Kasumi-1 (cell line): ENCODE results near the gene DIRAS1.
A peak's percentile ranks its signal among the peaks of the same experiment; 100 is the strongest.
"Not testable (repeated sequence)": the region's sequence is repeated elsewhere in the genome, so short reads cannot be mapped to it uniquely, and the experiment has no call there.

Source experiments
- DNase-seq, 2 experiments: peaks; one replicate each; lab custom pipeline; 2025; lab: John Stamatoyannopoulos, UW

The DIRAS1 gene

DNA sequence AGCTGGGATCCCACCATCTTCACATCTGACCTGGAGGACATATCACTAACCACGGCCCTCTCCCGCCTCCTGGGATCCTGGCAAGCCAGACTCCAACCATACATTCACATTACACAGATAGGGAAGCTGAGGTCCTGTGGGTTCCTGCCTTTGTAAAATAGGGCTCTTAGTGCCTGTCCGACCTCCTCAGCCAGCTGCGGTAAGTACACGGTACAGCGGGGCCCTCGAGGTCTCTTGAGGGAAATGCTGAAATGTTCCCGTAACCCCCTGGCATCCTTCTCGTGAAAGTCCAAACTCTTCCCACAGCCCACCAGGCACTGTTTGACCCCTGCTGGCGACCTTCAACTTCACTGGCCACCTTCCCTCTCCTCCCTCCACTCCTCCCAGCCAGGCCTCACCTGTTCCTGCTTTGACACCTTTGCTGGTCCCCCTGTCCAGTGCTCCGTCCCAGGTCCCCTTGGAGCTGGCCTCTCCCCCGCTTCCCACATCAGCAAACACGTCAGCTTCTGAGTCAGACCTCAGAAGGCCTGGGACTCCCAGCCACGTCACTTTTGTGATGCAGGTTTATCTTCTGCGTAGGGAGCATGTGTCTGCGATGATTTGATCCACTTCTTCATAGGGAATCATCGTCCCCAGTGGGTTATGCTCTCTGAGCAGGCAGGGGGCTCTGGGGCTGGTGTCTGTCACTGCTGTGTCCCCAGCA lies 9.8 kb downstream of the DIRAS1 start:
- DNase-seq: peak; percentile 77 to 79

DNA sequence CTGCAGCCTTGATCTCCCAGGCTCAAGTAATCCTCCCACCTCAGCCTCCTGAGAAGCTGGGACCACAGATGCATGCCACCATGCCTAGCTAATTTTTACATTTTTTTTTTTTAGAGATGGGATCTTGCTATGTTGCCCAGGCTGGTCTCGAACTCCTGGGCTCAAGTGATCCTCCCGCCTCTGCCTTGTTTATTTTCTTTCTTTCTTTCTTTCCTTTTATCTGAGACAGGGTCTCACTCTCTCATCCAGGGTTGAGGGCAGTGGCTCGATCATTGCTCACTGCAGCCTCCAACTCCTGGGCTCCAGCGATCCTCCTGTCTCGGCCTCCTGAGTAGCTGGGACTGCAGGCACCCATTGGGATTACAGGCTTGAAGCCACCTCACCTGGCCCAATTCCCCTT lies 14.9 kb downstream of the DIRAS1 start:
- no peak for DNase-seq

DNA sequence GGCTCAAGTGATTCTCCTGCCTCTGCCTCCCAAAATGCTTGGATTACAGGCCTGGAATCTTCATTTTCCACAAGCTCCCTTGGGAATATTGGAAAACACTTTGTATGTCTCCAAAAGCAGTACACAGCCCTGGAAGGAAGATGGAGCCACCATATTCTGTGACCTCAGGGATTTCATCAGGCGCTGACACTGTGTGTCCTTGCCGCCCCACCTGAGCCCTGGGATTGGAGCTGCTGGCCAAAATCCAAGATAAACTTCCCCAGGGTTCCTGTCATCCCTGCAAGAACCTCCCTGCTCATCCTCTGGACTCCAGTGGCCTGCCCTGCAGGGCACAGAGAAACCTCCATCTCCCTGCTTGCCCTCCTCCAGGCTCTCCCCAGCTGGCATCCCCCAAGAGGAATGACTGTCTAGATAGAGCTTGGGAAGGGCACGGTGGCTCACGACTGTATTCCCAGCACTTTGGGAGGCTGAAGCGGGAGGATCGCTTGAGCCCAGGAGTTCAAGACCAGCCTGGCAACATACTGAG lies 17.4 kb downstream of the DIRAS1 start:
- DNase-seq: no peak

DNA sequence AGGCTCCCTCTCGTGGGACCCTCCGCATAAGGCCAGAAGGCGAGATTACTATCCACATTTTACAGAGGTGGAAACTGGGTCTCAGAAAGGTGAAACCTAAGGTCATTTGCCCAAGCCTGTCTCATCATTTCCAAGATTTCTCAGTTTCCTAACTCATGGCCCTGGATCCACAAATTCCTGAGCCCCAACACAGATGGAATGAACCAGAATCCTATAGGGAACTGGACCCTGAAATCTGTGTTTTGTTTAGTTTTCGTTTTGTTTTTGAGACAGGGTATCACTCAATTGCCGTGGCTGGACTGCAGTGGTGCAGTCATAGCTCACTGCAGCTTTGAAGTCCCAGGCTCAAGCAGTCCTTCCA lies 18.1 kb downstream of the DIRAS1 start:
- no peak for DNase-seq

DNA sequence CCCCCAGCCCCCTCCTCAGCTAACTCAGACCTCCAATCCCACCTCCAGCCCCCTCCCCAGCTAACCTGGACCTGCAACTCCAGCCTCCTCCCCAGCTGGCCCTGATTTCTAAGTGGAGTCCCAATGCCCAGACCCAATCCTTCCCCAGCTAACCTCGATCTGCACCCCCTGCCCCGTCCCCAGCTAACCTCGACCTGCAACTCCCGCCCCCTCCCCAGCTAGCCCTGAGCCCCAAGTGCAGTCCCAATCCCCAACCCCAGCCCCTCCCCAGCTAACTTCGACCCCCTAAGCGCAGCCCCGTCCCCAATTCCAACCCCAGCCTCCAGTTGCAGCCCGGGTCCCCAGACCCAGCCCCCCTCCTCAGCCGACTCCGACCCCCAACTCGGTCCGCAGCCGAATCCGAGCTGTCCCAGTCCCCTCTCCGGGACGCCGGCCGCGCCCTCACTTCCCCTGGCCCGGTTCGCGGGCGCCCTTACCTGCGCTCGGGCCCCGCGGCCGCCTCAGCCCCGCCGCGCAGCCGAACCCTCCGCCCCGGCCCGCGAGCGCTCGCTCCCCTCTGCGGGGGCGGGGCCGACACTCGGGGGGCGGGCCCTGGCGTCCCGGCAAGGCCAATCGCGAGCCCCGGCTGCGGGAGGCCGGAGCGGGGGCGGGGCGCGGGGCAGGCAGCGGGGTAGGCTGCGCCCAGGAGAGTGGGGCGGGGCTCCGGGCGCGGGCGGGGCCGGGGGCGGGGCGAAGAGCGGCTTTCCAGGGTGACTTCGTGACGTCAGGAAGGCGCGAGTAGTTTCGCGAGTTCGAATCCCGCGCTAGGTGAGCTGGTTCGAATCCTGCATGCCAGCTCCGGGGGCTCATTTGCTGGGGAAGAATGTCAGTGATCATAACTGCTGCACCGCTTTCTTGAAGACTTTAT lies 18.7 kb downstream of the DIRAS1 start, which contains the start of gene GNG7:
TSS of gene GNG7 (minus strand) at position 525 of the 907 bp plus-strand sequence. CDS start 182,006 bp downstream, outside the sequence.
- DNase-seq: peak; percentile 70 to 71

DNA sequence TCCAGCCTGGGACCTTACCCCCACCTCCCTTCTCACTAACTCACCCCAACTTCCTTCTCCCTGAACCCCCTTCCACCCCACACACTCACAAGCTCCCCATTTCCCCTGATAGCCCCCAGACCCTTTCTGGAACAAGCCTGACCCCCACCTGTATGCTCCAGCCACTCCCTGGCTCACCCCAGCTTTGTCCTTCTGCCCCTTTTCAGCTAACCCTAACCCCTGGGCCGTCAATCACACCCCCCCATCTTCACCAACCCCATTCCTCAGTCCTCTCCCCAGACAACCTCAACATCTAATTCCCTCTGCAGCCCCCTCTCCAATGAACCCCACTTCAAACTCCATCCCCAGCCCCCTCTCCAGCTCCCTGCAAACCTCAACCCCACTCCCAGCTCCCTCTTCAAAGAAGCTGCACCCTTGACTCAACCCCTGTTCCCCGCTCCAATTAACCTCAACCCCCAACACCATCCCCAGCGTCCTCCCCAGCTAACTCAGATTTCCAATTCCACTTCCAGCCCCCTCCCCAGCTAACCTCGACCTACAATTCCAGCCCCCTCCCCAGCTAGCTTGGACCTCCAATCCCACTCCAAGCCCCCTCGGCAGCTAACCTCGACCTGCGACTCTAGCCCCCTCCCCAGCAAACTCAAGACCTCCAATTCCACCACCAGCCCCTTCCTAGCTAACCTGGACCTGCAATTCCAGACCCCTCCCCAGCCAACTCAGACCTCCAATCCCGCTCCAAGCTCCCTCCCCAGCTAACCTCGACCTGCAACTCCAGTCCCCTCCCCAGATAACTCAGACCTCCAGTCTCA lies 19.6 kb downstream of the DIRAS1 start:
- no peak for DNase-seq

DNA sequence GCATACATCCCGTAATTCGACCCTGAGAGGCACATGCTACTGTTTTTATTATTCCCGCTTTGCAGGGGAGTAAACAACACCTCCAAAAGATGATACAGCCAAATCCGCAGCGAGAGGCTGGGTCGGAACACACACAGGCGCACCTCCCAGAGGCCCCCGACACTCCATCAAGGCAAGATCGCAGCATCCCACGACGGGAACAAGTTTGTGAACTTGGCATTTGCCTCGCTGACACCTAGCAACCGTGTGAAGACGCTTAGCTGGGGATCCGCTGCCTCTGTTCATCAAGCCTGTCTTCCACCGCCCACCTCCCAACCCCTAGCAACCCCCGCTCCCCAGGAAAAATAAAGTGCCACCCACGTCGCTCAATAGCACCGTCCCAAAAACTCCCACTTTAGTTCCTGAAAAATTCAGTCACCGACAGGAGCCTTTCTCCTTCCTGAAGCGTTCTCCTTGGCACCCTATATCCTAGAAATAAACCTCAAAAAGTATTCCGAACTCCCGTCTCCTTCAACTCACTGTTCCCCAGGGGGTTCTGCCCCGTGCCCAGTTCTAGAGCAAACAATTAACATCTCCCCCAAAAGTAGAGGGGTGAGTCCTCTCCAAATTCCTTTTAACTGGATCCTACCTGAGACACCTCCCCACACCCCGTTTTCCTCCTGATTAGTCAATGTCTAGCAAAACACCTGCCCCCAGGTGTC lies 20.4 kb downstream of the DIRAS1 start:
- DNase-seq: no peak

DNA sequence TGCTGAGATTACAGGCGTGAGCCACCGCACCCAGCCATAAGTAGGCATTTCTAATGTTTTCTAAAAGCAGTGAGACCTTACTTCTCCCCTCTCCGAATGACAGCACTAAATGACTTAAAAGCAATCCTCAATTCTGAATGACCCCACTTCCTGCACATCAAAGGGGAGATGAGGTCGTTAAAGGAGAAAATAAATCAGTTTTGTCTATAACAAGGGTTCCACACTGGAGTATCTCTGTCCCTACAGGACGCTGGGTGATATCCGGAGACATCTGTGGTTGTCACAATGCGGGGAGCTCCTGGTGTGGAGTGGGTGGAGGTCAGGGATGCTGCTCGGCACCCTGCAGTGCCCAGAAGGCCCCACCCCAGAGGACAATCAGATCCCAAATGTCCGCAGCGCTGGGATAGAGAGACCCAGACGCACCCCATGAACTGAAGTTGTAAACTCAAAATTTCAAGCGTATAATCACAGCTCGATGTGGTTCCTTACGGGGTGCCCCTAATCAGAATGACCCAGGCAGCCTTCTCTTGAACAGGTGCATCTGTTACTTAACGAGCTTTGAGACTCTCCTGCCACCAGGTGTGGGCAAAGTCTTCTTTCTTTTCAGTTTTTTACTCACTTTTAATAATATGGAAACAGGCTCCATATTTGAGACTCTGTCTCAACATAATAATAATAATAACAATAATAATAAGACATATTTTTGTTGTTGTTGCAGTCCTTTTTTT lies 21.6 kb downstream of the DIRAS1 start:
- no peak for DNase-seq

DNA sequence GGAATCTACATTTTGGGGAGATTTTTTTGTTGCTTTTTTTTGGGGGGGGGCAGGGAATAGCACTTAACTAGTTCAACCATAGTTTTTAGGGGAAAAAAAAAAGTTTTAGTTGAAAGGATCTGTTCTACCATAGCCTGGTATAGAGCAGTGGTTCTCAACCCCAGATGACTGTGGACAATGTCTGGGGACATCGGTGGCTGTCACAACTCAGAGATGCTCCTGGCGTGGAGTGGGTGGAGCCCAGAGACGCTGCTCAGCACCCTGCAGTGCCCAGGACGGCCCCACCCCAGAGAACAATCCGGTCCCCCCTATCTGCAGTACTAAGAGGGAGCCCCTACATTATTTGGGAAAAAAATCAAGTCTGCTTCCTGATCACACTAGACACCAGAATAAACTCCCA lies 27.0 kb downstream of the DIRAS1 start:
- no peak for DNase-seq

DNA sequence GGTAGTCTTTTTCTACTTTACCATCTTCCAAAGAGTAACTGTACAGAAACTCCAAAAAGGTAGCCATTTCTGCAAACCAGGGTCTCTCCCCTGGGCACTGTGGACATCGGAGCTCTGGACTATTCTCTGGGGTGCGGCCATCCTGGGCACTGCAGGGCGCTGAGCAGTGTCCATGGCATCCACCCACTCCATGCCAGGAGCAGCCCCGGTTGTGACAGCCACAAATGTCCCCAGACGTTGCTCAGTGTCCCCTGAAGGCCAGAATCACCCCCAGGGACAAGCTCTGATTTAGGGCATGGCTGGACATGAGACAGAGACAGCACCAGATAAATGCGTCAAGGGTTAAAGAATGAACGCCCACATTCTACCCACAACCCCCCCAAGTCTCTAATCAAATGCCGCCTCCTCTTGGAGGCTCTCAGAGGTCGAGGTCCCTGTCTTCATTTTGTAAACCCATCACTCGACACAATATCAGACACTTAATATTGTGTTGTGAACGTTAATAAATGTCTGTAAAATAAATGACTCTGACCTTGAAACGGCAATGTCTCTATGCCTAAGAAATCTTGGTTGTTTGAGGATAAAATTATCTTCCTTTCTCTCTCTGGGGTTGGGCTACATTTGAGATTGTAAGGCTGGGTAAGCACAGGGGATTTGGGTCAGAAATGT lies 27.5 kb downstream of the DIRAS1 start:
- DNase-seq: no peak

DNA sequence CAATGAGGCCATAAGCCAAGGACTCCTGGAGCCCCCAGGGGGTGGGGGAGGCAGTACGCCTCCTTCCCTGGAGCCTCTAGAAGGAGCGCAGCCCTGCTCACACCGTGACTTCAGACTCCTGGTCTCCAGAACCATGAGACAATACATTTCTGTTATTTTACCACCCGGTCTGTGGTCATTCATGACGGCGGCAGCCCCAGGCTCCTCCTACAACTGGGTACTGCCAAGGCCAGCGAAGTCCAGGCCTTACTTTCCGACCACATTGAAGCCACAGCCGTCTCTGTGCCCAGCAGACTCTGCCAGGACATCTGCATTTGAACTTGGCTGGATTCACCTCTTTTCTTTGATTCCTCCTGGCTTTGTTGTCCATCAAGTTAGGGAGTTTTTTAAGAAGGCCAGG lies 29.2 kb downstream of the DIRAS1 start:
- no peak for DNase-seq

DNA sequence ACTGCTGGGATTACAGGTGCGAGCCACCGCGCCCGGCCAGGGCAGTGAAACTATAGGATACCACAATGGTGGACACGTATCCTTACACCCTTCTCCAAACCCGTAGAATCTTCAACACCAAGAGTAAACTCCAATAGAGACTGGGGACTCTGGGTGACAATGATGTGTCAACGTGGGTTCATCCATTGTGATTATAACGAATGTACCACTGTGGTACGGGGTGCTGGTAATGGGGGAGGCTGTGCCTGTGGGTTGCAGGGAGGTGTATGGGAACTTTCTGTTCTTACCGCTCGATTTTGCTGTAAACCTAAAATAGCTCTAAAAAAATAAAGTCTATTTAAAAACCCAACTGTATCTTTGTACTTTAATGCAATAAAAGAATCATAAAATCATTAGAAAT lies 30.3 kb downstream of the DIRAS1 start:
- no peak for DNase-seq

DNA sequence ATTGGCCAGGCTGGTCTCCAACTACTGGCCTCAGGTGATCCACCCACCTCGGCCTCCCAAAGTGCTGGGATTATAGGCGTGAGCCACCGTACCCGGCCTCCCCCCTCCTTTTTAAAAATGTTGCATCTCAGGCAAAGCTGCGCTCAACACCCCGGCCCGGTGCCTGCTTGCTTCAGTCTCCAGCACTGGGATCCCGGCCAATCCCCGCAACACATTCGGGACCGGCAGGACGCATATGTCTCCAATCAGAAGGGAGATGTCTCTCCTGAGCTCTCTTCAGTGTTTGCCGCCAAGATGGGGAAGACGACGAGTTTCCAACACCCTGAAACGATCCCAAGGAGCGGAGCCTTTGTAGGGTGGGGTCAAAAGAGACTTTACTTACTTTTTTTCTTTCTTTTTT lies 34.8 kb downstream of the DIRAS1 start:
- DNase-seq: no peak

DNA sequence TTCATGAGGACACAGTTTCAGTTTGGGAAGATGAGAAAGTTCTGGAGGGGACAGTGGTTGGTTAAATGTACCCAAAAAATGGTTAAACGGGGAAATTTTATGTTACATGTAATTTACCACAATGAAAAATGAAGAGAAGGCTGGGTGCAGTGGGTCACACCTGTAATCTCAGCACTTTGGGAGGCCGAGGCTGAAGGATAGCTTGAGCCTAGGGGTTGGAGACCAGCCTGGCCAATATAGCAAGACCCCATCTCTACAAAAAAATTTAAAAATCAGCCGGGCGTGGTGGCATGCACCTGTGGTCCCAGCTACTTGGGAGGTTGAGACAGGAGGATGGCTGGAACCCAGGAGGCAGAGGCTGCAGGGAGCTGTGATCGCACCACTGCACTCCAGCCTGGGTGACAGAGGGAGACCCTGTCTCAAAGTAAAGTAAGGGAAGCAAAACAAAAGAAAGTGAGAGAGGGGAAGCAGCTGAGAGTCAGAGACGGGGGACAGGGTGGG lies 35.9 kb downstream of the DIRAS1 start:
- no peak for DNase-seq

DNA sequence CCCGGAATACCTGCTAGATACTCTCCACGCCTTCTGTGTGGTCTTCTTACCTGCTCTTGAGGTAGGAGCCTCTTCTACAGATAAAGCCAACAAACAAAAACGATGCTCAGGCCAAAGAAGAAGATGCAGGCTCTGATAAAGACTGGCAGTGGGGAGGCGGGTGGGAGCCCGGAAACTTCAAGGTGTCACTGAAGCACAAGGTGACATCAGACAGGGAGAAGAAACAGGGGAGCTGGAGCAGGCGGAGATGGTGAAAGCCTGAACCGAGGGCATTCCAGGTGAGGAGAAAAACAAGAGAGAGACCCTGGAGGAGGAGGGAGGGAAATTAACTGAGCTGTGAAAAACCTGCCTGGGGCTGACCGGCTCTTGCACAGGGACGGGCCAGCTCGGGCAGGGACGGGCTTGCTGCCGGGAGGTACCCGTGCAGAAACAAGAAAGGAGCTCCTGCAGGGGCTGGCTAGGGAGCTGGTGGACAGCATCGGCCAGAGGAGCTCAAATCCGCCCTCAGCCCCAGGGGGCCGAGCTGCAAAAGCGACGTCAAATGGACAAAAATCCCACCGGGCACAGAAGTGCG lies 37.7 kb downstream of the DIRAS1 start:
- no peak for DNase-seq

DNA sequence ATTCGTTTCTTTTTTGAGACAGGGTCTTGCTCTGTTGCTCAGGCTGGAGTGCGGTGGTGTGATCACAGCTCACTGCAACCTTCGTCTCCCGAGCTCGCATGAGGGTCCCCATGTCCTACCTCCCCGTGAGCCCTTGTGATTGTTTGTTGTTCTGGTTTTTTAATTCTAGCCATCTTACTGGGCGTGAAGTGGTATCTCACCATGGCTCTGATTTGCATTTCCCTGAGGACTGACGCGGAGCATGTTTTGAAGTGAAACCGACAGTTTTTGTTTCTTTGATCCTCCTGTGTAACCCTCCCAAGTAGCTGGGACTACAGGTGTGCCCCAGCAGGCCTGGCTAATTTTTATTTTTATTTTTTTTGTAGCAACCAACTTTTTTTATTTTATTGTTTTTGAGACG lies 40.4 kb downstream of the DIRAS1 start:
- DNase-seq: no peak

DNA sequence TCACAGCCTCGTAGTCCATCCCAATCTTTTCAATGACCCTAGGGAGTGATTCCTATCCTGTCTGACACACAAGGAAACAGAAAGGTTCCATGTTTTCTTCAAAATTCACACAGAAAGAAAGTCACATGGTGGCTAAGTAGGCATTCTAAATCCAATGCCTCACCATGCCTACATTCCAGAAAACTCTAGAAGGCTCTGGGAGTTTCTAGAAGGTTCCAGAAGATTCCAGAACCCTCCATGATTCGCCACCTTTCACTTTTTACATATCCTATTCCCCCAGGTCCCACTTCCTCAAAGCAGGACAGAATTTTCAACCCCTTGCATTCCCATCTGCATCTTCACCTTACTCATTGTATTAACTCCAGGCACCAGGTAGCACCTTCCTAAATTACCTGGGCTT lies 41.7 kb downstream of the DIRAS1 start:
- no peak for DNase-seq

DNA sequence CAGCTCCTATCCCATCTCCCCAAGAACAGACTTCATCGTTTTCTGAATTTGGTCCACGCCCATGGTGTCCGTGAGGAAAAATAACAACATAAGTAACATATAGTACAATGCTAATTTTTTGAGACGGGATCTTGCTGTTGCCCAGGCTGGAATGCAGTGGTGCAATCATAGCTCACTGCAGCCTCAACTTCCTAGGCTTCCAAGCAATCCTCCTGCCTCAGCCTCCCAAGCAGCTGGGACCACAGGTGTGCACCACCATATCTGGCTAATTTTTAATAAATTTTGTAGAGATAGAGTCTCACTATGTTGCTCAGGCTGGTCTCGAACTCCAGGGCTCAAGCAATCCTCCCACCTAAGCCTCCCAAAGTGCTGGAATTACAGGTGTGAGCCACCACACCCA lies 42.2 kb downstream of the DIRAS1 start:
- not testable (repeated sequence) for DNase-seq

DNA sequence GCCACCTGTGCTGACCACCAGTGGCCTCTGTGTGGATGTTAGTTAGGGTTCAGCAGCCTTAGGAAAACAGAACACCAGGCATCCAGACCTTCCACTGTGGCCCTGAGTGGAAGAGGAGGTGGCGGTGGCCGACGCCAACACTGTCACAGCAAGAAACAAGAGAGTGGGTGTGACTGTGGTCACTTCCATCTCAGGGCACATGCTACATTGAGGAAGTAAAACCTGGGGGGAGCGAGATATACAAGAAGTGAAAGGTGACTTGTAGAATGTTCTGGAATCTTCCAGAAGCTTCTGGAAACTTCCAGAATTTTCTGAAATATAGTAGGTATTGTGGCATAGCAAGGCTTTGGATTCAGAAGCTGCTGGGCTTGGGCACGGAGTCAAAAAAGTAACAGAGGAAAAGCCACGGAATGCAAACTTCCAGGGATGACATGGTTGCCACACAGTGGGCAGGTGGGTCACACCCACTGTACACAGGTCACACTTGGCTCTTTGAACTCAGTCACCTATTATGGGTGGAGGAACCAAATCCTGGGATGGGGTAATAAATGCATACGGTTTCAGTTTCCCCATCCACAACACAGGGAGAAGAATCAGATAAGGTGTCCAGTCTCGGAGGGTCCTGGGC lies 43.0 kb downstream of the DIRAS1 start:
- DNase-seq: no peak
